Liver (tissue), 9 donors: ENCODE measurements around the gene INPP4B. TPM values are rescaled to one million over a fixed set of nuclear protein-coding genes. Genes with fewer than 3 reads are reported as not detected.

Experiments
- DNase-seq: peaks from one replicate; pipeline ENCODE4 v3.0.0-alpha.2; 2017; ENCODE audit warnings: low spot score
- H3K27ac ChIP-seq, 2 donors: one replicate each; pipeline ENCODE4 v1.7.0; 2013; ENCODE audit warnings: inconsistent platforms in 2 of 2, low read length in 2 of 2, control low read depth in 1 of 2, low read depth in 1 of 2, mild to moderate bottlenecking in 1 of 2
- H3K27me3 ChIP-seq, 4 donors: one replicate each; pipeline versions ENCODE4 v1.6.1 to v1.7.0; 2013; ENCODE audit warnings: low read length in 3 of 4, inconsistent platforms in 1 of 4, mild to moderate bottlenecking in 1 of 4, moderate library complexity in 1 of 4; ENCODE audit not compliant: control insufficient read depth in 4 of 4, insufficient read depth in 4 of 4
- H3K36me3 ChIP-seq, 4 donors: one replicate each; pipeline versions ENCODE4 v1.6.1 to v1.7.0; 2013; ENCODE audit warnings: low read length in 3 of 4, mild to moderate bottlenecking in 3 of 4, low read depth in 1 of 4, moderate library complexity in 1 of 4; ENCODE audit not compliant: control insufficient read depth in 4 of 4, insufficient read depth in 3 of 4
- H3K4me1 ChIP-seq, 4 donors: one replicate each; pipeline versions ENCODE4 v1.6.1 to v1.7.0; 2013; ENCODE audit warnings: low read length in 3 of 4, mild to moderate bottlenecking in 3 of 4, moderate library complexity in 1 of 4; ENCODE audit not compliant: control insufficient read depth in 4 of 4, insufficient read depth in 4 of 4
- H3K4me3 ChIP-seq, 3 donors: one replicate each; pipeline versions ENCODE4 v1.6.1 to v1.7.0; 2013; ENCODE audit warnings: low read length in 3 of 3, control low read depth in 1 of 3, low read depth in 1 of 3, mild to moderate bottlenecking in 1 of 3
- H3K9ac ChIP-seq, 2 donors: one replicate each; pipeline ENCODE4 v1.7.0; 2013; ENCODE audit warnings: low read length in 2 of 2, mild to moderate bottlenecking in 2 of 2, moderate library complexity in 2 of 2, control low read depth in 1 of 2, low read depth in 1 of 2
- H3K9me3 ChIP-seq, 4 donors: one replicate each; pipeline versions ENCODE4 v1.6.1 to v1.7.0; 2013; ENCODE audit warnings: low read length in 3 of 4; ENCODE audit not compliant: control insufficient read depth in 4 of 4
- EGR1 ChIP-seq, 2 donors: IDR thresholded peaks; 2 replicates each; pipeline ENCODE4 v1.6.1; 2016 to 2018; ENCODE audit warnings: antibody characterized with exemption in 2 of 2, low read depth in 2 of 2
- FOXA1 ChIP-seq: IDR thresholded peaks from 2 replicates; pipeline ENCODE4 v1.6.1; 2016; ENCODE audit warnings: antibody characterized with exemption
- FOXA2 ChIP-seq: IDR thresholded peaks from 2 replicates; pipeline ENCODE4 v1.6.1; 2016; ENCODE audit warnings: antibody characterized with exemption
- GABPA ChIP-seq, 2 donors: IDR thresholded peaks in 1 of 2; conservative IDR thresholded peaks in 1 of 2; 2 replicates each; pipeline ENCODE4 v1.6.1; 2016; ENCODE audit warnings: antibody characterized with exemption in 2 of 2, mild to moderate bottlenecking in 1 of 2, moderate library complexity in 1 of 2
- HNF4A ChIP-seq, 2 donors: conservative IDR thresholded peaks; 2 replicates each; pipeline ENCODE4 v1.6.1; 2016; ENCODE audit warnings: antibody characterized with exemption in 2 of 2, mild to moderate bottlenecking in 2 of 2
- HNF4G ChIP-seq: IDR thresholded peaks from 2 replicates; pipeline ENCODE4 v1.6.1; 2016; ENCODE audit warnings: antibody characterized with exemption
- JUND ChIP-seq, 2 donors: IDR thresholded peaks; 2 replicates each; pipeline ENCODE4 v1.6.1; 2016; ENCODE audit warnings: antibody characterized with exemption in 2 of 2
- NR2F2 ChIP-seq: IDR thresholded peaks from 2 replicates; pipeline ENCODE4 v1.6.1; 2016; ENCODE audit warnings: antibody characterized with exemption
- RAD21 ChIP-seq, 2 donors: IDR thresholded peaks; 2 replicates each; pipeline ENCODE4 v1.6.1; 2016; ENCODE audit warnings: antibody characterized with exemption in 2 of 2, mild to moderate bottlenecking in 2 of 2
- RXRA ChIP-seq, 2 donors: IDR thresholded peaks; 2 replicates each; pipeline ENCODE4 v1.6.1; 2017 to 2018; ENCODE audit warnings: antibody characterized with exemption in 2 of 2, mild to moderate bottlenecking in 1 of 2
- SP1 ChIP-seq: IDR thresholded peaks from 2 replicates; pipeline ENCODE4 v1.6.1; 2018; ENCODE audit warnings: antibody characterized with exemption, mild to moderate bottlenecking
- TAF1 ChIP-seq: conservative IDR thresholded peaks from 2 replicates; pipeline ENCODE4 v1.6.1; 2016; ENCODE audit warnings: antibody characterized with exemption, mild to moderate bottlenecking
- YY1 ChIP-seq: IDR thresholded peaks from 2 replicates; pipeline ENCODE4 v1.6.1; 2016; ENCODE audit warnings: antibody characterized with exemption, mild to moderate bottlenecking
- WGBS: extraction: QIAGEN DNeasy Blood & Tissue Kit; methylation state at CpG from one replicate; pipeline ENCODE4 v1.1.7; 2013; 5-methylcytosine and 5-hydroxymethylcytosine counted together
- polyA plus RNA-seq, 2 donors: library from polyadenylated mRNA; stranded (reverse) in 1 of 2; unstranded in 1 of 2; fragments of 200-250 nt in 1 of 2; fragments of >200 nt in 1 of 2; fragmentation: Nextera tagmentation in 1 of 2; extraction: Ambion mirVana in 1 of 2; gene quantifications; one replicate each; pipeline versions ENCODE4 v1.2.1 to v1.2.3, GENCODE V29; 2013 to 2015
- total RNA-seq, 2 donors: library from RNA; depleted of rRNA; stranded (reverse); fragments of >200 nt; gene quantifications; one replicate each; pipeline ENCODE4 v1.2.3, GENCODE V29; 2014
- TF ChIP-seq, protein P1 (sequence below): fragments of 150-350 bp; IDR thresholded peaks from 2 replicates; pipeline ENCODE4 v1.5.1; 2017; ENCODE audit warnings: improper control_type of control experiment, low read depth, low read length; ENCODE audit not compliant: missing input control
- TF ChIP-seq, protein P2 (sequence below): IDR thresholded peaks from 2 replicates; pipeline ENCODE4 v1.6.1; 2016; ENCODE audit warnings: antibody characterized with exemption
- TF ChIP-seq, protein P3 (sequence below): IDR thresholded peaks from 2 replicates; pipeline ENCODE4 v1.6.1; 2016; ENCODE audit warnings: antibody characterized with exemption
- TF ChIP-seq, protein P4 (sequence below): IDR thresholded peaks from 2 replicates; pipeline ENCODE4 v1.6.1; 2016; ENCODE audit warnings: antibody characterized with exemption, mild to moderate bottlenecking
- donor health status: healthy.
- donor health status: healthy.
- donor health status: healthy.
- donor health status: healthy.
- donor health status: healthy.

INPP4B gene
- total and polyA plus RNA-seq, 4 donors = 0.43 to 2.8 (median 1.6) TPM

DNA sequence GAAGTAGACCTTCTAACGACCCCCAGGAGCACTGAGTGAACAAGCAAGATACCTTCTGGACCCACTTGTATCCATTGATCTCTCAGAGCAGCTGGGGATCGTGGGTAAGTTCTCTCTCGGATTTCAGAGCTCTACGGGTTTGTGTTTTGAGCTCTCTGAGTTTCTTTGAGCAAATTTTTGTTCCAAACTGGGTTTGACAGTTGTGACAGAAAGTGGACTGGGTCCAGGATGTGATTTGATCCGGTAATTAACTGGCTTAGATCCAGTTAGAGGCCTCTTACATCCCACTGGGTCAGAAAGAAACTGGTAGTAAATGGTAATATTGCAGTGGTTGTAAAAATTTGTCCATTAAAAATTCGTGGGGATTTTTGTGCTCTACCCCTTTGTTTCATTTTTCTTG, 459.2 kb downstream of the INPP4B start:
- Histone ChIP-seq H3K27me3 (no peaks in the 10 kb centered on the region), H3K9me3 (no peaks in the 10 kb centered on the region), H3K27ac (no peak overlapping the region), H3K4me1 (no peaks in the 10 kb centered on the region), H3K4me3 (no peak overlapping the region), H3K9ac (no peak overlapping the region), H3K36me3 (no peaks in the 10 kb centered on the region)
- no peak for TF ChIP-seq EGR1 (IDR thresholded peaks at IDR 0.05; ENCODE audit: low read depth in 2 of 2)
- no peak for TF ChIP-seq RXRA (IDR thresholded peaks at IDR 0.05)
- TF ChIP-seq, protein P1, sequence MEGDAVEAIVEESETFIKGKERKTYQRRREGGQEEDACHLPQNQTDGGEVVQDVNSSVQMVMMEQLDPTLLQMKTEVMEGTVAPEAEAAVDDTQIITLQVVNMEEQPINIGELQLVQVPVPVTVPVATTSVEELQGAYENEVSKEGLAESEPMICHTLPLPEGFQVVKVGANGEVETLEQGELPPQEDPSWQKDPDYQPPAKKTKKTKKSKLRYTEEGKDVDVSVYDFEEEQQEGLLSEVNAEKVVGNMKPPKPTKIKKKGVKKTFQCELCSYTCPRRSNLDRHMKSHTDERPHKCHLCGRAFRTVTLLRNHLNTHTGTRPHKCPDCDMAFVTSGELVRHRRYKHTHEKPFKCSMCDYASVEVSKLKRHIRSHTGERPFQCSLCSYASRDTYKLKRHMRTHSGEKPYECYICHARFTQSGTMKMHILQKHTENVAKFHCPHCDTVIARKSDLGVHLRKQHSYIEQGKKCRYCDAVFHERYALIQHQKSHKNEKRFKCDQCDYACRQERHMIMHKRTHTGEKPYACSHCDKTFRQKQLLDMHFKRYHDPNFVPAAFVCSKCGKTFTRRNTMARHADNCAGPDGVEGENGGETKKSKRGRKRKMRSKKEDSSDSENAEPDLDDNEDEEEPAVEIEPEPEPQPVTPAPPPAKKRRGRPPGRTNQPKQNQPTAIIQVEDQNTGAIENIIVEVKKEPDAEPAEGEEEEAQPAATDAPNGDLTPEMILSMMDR = no peak
- TF ChIP-seq HNF4A (conservative IDR thresholded peaks at IDR 0.05) = no peak
- no peak for TF ChIP-seq NR2F2
- TF ChIP-seq SP1 = no peak
- TF ChIP-seq FOXA2 = no peak
- TF ChIP-seq, protein P2, sequence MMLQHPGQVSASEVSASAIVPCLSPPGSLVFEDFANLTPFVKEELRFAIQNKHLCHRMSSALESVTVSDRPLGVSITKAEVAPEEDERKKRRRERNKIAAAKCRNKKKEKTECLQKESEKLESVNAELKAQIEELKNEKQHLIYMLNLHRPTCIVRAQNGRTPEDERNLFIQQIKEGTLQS = no peak
- TF ChIP-seq, protein P3, sequence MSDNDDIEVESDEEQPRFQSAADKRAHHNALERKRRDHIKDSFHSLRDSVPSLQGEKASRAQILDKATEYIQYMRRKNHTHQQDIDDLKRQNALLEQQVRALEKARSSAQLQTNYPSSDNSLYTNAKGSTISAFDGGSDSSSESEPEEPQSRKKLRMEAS = no peak
- WGBS = 76% methylated on average over 6 of the region's 6 CpGs
- DNase-seq = no peak

DNA sequence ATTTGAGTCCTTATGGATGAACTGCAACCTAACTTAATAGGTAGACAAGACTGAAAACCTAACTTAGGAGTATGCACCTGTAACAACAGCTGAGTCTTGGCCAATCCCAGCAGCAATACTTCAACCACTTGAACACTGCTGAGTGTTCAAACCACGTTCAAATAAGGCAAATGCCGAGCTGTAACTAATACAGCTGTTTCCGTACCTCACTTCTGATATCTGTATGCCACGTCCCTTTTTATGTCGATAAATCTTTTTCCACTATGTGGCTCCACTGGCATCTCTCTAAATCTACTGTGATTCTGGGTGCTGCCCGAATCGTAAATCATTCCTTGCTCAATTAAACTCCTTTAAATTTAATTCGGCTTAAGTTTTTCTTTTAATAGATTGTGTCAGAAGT, 459.7 kb downstream of the INPP4B start:
- Histone ChIP-seq H3K4me1 (no peaks in the 10 kb centered on the region), H3K9ac (no peak overlapping the region), H3K27me3 (no peaks in the 10 kb centered on the region), H3K27ac (no peak overlapping the region), H3K36me3 (no peaks in the 10 kb centered on the region), H3K4me3 (no peak overlapping the region), H3K9me3 (no peaks in the 10 kb centered on the region)
- no peak for DNase-seq
- 91% methylated on average over 8 of the region's 8 CpGs for WGBS
- TF ChIP-seq, protein P2 = no peak
- TF ChIP-seq NR2F2 (no peak), HNF4G (no peak), EGR1 (IDR thresholded peaks at IDR 0.05; ENCODE audit: low read depth in 2 of 2) (no peak), RXRA (IDR thresholded peaks at IDR 0.05) (no peak), RAD21 (IDR thresholded peaks at IDR 0.05) (no peak), YY1 (no peak)

GRCh38 chr4:142383800-142384470, 462.2 kb downstream of the INPP4B start:
- Histone ChIP-seq H3K9me3 (no peaks in the 10 kb centered on the region), H3K4me1 (no peaks in the 10 kb centered on the region), H3K4me3 (no peak overlapping the region), H3K27me3 (no peaks in the 10 kb centered on the region), H3K9ac (no peak overlapping the region), H3K36me3 (no peaks in the 10 kb centered on the region), H3K27ac (no peak overlapping the region)
- DNase-seq = no peak
- 89% methylated on average over 4 of the region's 4 CpGs for WGBS
- no peak for TF ChIP-seq HNF4A (conservative IDR thresholded peaks at IDR 0.05)
- no peak for TF ChIP-seq GABPA (IDR thresholded peaks at IDR 0.05 in 1 of 2, conservative IDR thresholded peaks at IDR 0.05 in 1 of 2)
- TF ChIP-seq NR2F2 = no peak
- TF ChIP-seq, protein P3 = no peak
- TF ChIP-seq, protein P4, sequence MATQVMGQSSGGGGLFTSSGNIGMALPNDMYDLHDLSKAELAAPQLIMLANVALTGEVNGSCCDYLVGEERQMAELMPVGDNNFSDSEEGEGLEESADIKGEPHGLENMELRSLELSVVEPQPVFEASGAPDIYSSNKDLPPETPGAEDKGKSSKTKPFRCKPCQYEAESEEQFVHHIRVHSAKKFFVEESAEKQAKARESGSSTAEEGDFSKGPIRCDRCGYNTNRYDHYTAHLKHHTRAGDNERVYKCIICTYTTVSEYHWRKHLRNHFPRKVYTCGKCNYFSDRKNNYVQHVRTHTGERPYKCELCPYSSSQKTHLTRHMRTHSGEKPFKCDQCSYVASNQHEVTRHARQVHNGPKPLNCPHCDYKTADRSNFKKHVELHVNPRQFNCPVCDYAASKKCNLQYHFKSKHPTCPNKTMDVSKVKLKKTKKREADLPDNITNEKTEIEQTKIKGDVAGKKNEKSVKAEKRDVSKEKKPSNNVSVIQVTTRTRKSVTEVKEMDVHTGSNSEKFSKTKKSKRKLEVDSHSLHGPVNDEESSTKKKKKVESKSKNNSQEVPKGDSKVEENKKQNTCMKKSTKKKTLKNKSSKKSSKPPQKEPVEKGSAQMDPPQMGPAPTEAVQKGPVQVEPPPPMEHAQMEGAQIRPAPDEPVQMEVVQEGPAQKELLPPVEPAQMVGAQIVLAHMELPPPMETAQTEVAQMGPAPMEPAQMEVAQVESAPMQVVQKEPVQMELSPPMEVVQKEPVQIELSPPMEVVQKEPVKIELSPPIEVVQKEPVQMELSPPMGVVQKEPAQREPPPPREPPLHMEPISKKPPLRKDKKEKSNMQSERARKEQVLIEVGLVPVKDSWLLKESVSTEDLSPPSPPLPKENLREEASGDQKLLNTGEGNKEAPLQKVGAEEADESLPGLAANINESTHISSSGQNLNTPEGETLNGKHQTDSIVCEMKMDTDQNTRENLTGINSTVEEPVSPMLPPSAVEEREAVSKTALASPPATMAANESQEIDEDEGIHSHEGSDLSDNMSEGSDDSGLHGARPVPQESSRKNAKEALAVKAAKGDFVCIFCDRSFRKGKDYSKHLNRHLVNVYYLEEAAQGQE = no peak
- no peak for TF ChIP-seq TAF1
- no peak for TF ChIP-seq FOXA1
- TF ChIP-seq EGR1 (IDR thresholded peaks at IDR 0.05; ENCODE audit: low read depth in 2 of 2) = no peak
- no peak for TF ChIP-seq JUND (IDR thresholded peaks at IDR 0.05)
- TF ChIP-seq, protein P1 = no peak
- no peak for TF ChIP-seq FOXA2
- TF ChIP-seq RXRA (IDR thresholded peaks at IDR 0.05) = no peak
